SK-N-SH (cell line): ENCODE results near the gene KIF13A. TPM values are rescaled to one million over a fixed set of nuclear protein-coding genes. Genes with fewer than 3 reads are reported as not detected.

Experiments used
- CTCF ChIA-PET: fragments of 300-600, 350-600 bp; formaldehyde crosslinking; extraction: SDS; loops from one replicate; lab custom pipeline; 2021; lab: Yijun Ruan, JAX
- POLR2A ChIA-PET: fragments of 350-600 bp; sonication (Branson Sonifier 250); formaldehyde crosslinking; extraction: SDS; loops from one replicate; lab custom pipeline; 2020; ENCODE audit warnings: antibody characterized with exemption, inconsistent platforms; lab: Yijun Ruan, JAX
- DNase-seq: peaks from one replicate; pipeline ENCODE4 v3.0.0; 2012
- H2AFZ ChIP-seq: fragments of 200-600 bp; sonication (generic); 2 replicates; pipeline ENCODE4 v1.8.1; 2016; ENCODE audit warnings: antibody characterized with exemption, mild to moderate bottlenecking, low read depth
- H3F3A ChIP-seq: fragments of 200-600 bp; sonication (generic); replicated peaks from 2 replicates; pipeline ENCODE3; 2016; ENCODE audit warnings: antibody characterized with exemption, mild to moderate bottlenecking; ENCODE audit not compliant: insufficient read depth
- H3K27ac ChIP-seq, 2 experiments: fragments of 200-500 bp in 1 of 2; fragments of 200-600 bp in 1 of 2; sonication (Bioruptor generic) in 1 of 2; sonication (generic), shearing (Covaris generic) in 1 of 2; 2 replicates each; pipeline versions ENCODE4 v1.5.1 to v1.6.1; 2014 to 2016; ENCODE audit warnings: low read depth in 2 of 2, inconsistent platforms in 1 of 2, low read length in 1 of 2, mild to moderate bottlenecking in 1 of 2, mixed read lengths in 1 of 2
- H3K27me3 ChIP-seq: fragments of 200-600 bp; sonication (generic), shearing (Covaris generic); 2 replicates; pipeline ENCODE4 v1.6.1; 2016; ENCODE audit warnings: mixed run types; ENCODE audit not compliant: insufficient read depth
- H3K36me3 ChIP-seq, 2 experiments: fragments of 200-500 bp in 1 of 2; fragments of 200-600 bp in 1 of 2; sonication (Bioruptor generic) in 1 of 2; sonication (generic) in 1 of 2; replicated peaks in 1 of 2; 2 replicates each; pipeline versions ENCODE3 to v1.5.1; 2014 to 2016; ENCODE audit warnings: low read length in 1 of 2, mild to moderate bottlenecking in 1 of 2; ENCODE audit not compliant: insufficient read depth in 2 of 2, control insufficient read depth in 1 of 2
- H3K4me1 ChIP-seq, 2 experiments: fragments of 200-500 bp in 1 of 2; fragments of 200-600 bp in 1 of 2; sonication (Bioruptor generic) in 1 of 2; sonication (generic), shearing (Covaris generic) in 1 of 2; 2 replicates each; pipeline versions ENCODE4 v1.5.1 to v1.6.1; 2014 to 2016; ENCODE audit warnings: low read depth in 1 of 2, low read length in 1 of 2, mixed run types in 1 of 2; ENCODE audit not compliant: insufficient read depth in 2 of 2, control insufficient read depth in 1 of 2
- H3K4me2 ChIP-seq: fragments of 200-600 bp; sonication (generic), shearing (Covaris generic); 2 replicates; pipeline ENCODE4 v1.6.1; 2017; ENCODE audit warnings: mixed run types
- H3K4me3 ChIP-seq, 2 experiments: fragments of 200-500 bp in 1 of 2; fragments of 200-600 bp in 1 of 2; sonication (Bioruptor generic) in 1 of 2; sonication (generic), shearing (Covaris generic) in 1 of 2; 2 replicates each; pipeline versions ENCODE4 v1.5.1 to v1.8.1; 2014 to 2016; ENCODE audit warnings: low read depth in 2 of 2, inconsistent platforms in 1 of 2, low read length in 1 of 2, mild to moderate bottlenecking in 1 of 2, mixed read lengths in 1 of 2, moderate library complexity in 1 of 2
- H3K79me2 ChIP-seq: fragments of 200-600 bp; sonication (generic); 2 replicates; pipeline ENCODE4 v1.8.1; 2017; ENCODE audit warnings: mild to moderate bottlenecking; ENCODE audit not compliant: insufficient read depth
- H3K9ac ChIP-seq: fragments of 200-600 bp; sonication (generic); 2 replicates; pipeline ENCODE4 v1.6.1; 2017; ENCODE audit warnings: mixed run types
- H3K9me2 ChIP-seq: fragments of 200-600 bp; sonication (generic); 2 replicates; pipeline ENCODE4 v1.6.1; 2017; ENCODE audit warnings: mixed run types
- H3K9me3 ChIP-seq: fragments of 200-600 bp; sonication (generic); 2 replicates; pipeline ENCODE4 v1.6.1; 2017; ENCODE audit warnings: mixed run types, mild to moderate bottlenecking, moderate library complexity
- H4K20me1 ChIP-seq: fragments of 200-600 bp; sonication (generic); 2 replicates; pipeline ENCODE4 v1.6.1; 2017; ENCODE audit warnings: mild to moderate bottlenecking, mixed run types; ENCODE audit not compliant: insufficient read depth
- EP300 ChIP-seq, 2 experiments: IDR thresholded peaks; 2 replicates each; pipeline versions ENCODE4 v1.4.0 to v1.6.1; 2012; ENCODE audit warnings: borderline replicate concordance in 1 of 2, low read depth in 1 of 2, low read length in 1 of 2
- EZH2phosphoT487 ChIP-seq: fragments of 200-600 bp; sonication (generic); IDR thresholded peaks from 2 replicates; pipeline ENCODE4 v1.6.1; 2017; ENCODE audit warnings: low read depth, mixed run types, mild to moderate bottlenecking, antibody characterized with exemption, moderate library complexity, borderline replicate concordance
- FOXJ3 ChIP-seq: sonication (generic); formaldehyde crosslinking; IDR thresholded peaks from 2 replicates; pipeline ENCODE4 v1.5.1; 2020; ENCODE audit warnings: mild to moderate bottlenecking, missing genetic modification reagents
- FOXM1 ChIP-seq: IDR thresholded peaks from 2 replicates; pipeline ENCODE4 v1.4.0; 2012; ENCODE audit warnings: low read depth, mild to moderate bottlenecking
- GABPA ChIP-seq: IDR thresholded peaks from 2 replicates; pipeline ENCODE4 v1.4.0; 2012; ENCODE audit warnings: low read depth, mild to moderate bottlenecking
- GATA2 ChIP-seq: sonication (generic); formaldehyde crosslinking; IDR thresholded peaks from 2 replicates; pipeline ENCODE4 v1.5.0; 2020; ENCODE audit warnings: mild to moderate bottlenecking, missing genetic modification reagents
- IRF3 ChIP-seq: fragments of 150-350 bp; IDR thresholded peaks from 2 replicates; pipeline ENCODE4 v1.6.1; 2016; ENCODE audit warnings: mild to moderate bottlenecking, low read depth, low read length
- JUND ChIP-seq: IDR thresholded peaks from 2 replicates; pipeline ENCODE4 v1.4.0; 2012
- NFIC ChIP-seq: IDR thresholded peaks from 2 replicates; pipeline ENCODE4 v1.4.0; 2012; ENCODE audit warnings: borderline replicate concordance
- NRF1 ChIP-seq: IDR thresholded peaks from 2 replicates; pipeline ENCODE4 v1.6.1; 2012; ENCODE audit warnings: low read depth, mild to moderate bottlenecking, low read length
- PBX3 ChIP-seq: IDR thresholded peaks from 2 replicates; pipeline ENCODE4; 2012
- RAD21 ChIP-seq: IDR thresholded peaks from 2 replicates; pipeline ENCODE4 v1.6.1; 2012; ENCODE audit warnings: mild to moderate bottlenecking, low read length
- REST ChIP-seq: IDR thresholded peaks from 2 replicates; pipeline ENCODE4 v1.6.1; 2012; ENCODE audit warnings: mild to moderate bottlenecking, low read depth, low read length, moderate library complexity
- RFX5 ChIP-seq: IDR thresholded peaks from 2 replicates; pipeline ENCODE4 v1.6.1; 2012; ENCODE audit warnings: mild to moderate bottlenecking, improper control_type of control experiment, low read length
- RXRA ChIP-seq: IDR thresholded peaks from 2 replicates; pipeline ENCODE4 v1.4.0; 2012; ENCODE audit warnings: low read depth, mild to moderate bottlenecking, borderline replicate concordance
- SIN3A ChIP-seq: IDR thresholded peaks from 2 replicates; pipeline ENCODE4 v1.6.1; 2012; ENCODE audit warnings: low read depth, mild to moderate bottlenecking, low read length, moderate library complexity, borderline replicate concordance
- SMC3 ChIP-seq: IDR thresholded peaks from 2 replicates; pipeline ENCODE4 v1.6.1; 2012; ENCODE audit warnings: low read depth, low read length, improper control_type of control experiment
- TCF12 ChIP-seq: IDR thresholded peaks from 2 replicates; pipeline ENCODE4 v1.4.0; 2012
- USF1 ChIP-seq: IDR thresholded peaks from 2 replicates; pipeline ENCODE4 v1.4.0; 2012; ENCODE audit warnings: low read depth, borderline replicate concordance
- USF2 ChIP-seq: fragments of 150-350 bp; IDR thresholded peaks from 2 replicates; pipeline ENCODE4 v1.6.1; 2017; ENCODE audit warnings: antibody characterized with exemption, low read length, low read depth, borderline replicate concordance
- WGBS: methylation state at CpG from one replicate; pipeline ENCODE4 v1.1.6; 2017; ENCODE audit warnings: low lambda C conversion rate; 5-methylcytosine and 5-hydroxymethylcytosine counted together
- polyA plus RNA-seq, 3 experiments: library from polyadenylated mRNA; depleted of rRNA; stranded (reverse); fragments of >200 nt; gene quantifications; 2 replicates each; pipeline ENCODE4 v1.2.3, GENCODE V29; 2012

The KIF13A gene
- polyA plus RNA-seq, 1 of the 3 experiments (the other 2 are of a cell fraction) = 18.2 TPM

DNA sequence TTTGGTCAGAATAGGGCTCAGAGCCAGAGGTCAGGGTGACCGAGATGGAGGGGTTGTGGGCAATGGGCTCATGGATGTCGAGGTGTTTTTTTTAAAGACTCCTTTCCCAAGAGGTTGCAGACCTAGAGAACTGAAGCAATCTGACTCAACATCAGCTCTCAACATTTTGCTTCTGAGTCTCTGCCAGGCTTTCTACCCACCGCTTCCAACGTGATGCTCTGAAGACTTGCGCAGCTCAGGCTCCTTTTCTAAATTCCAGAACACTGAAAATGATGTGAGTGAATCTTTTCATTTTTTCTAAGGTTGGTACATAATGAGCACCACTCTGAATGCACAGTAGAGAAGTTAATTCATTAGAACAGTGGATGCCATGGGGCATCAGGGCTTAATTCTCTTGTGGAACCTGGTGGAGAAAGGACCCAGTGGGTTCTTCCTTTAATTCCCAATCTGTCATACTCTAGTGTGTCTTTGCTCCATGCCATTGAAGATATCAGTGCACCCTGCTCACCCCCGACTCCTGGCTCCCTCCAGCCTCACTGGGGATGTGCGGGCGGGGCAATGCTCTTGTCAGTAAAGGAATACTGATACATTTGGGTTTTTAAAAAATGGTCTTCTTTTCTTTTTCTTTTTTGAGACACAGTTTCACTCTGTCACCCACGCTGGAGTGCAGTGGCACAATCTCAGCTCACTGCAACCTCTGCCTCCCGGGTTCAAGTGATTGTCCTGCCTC is 17.0 kb upstream of the KIF13A start:
- Histone ChIP-seq H3K36me3 (no peaks in the 10 kb centered on the region), H3K4me3 (no peak overlapping the region), H4K20me1 (no peaks in the 10 kb centered on the region), H2AFZ (no peak overlapping the region), H3F3A (no peaks in the 10 kb centered on the region), H3K79me2 (no peaks in the 10 kb centered on the region), H3K9ac (no peak overlapping the region), H3K27me3 (no peaks in the 10 kb centered on the region), H3K4me1 (no peaks in the 10 kb centered on the region), H3K9me2 (no peaks in the 10 kb centered on the region), H3K4me2 (no peak overlapping the region), H3K9me3 (no peaks in the 10 kb centered on the region), H3K27ac (no peak overlapping the region)
- ChIA-PET POLR2A (interaction anchor here (0.6 kb wide), 1 partner anchor 42 kb away, joined by 4 read pairs; no protein-coding TSS in a partner anchor), CTCF (no interaction called here)
- WGBS = 89% methylated on average over 9 of the region's 10 CpGs
- no peak for DNase-seq
- no peak for TF ChIP-seq PBX3

DNA sequence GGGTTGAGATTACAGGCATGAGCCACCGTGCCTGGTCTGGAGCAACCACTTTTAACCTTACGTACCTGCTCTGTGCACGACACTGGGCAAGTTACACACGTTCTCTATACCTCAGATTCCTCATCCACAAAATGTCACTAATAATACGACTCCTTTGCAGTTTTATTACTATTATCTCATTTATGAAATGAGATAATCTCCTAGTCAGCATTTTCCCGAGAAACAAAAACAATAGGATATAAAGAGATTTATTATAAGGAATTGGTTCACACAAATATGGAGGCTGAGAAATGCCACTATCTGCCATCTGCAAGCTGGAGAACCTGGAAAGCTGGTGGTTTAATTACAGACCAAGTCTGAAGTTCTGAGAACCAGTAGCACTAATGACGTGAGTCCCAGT is 12.0 kb upstream of the KIF13A start:
- Histone ChIP-seq H3K4me3 (no peak overlapping the region), H3K9me3 (no peaks in the 10 kb centered on the region), H2AFZ (no peak overlapping the region), H3K27ac (no peak overlapping the region), H4K20me1 (no peaks in the 10 kb centered on the region), H3K79me2 (no peaks in the 10 kb centered on the region), H3K27me3 (no peaks in the 10 kb centered on the region), H3K9ac (no peak overlapping the region), H3K4me2 (no peak overlapping the region), H3F3A (no peaks in the 10 kb centered on the region), H3K9me2 (no peaks in the 10 kb centered on the region), H3K4me1 (no peaks in the 10 kb centered on the region), H3K36me3 (no peaks in the 10 kb centered on the region)
- DNase-seq = no peak
- CTCF ChIA-PET = no interaction called here
- POLR2A ChIA-PET = no interaction called here
- 83% methylated on average over 7 of the region's 7 CpGs for WGBS
- TF ChIP-seq GATA2 (CRISPR knock-in tag) (no peak), SMC3 (no peak), RFX5 (no peak), GABPA (no peak), NRF1 (no peak), SIN3A (no peak), RAD21 (no peak), NFIC (no peak), IRF3 (no peak), FOXJ3 (CRISPR knock-in tag) (no peak), USF1 (no peak), USF2 (no peak), FOXM1 (no peak), EP300 (IDR thresholded peaks at IDR 0.05; ENCODE audit: borderline replicate concordance in 1 of 2, low read depth in 1 of 2, low read length in 1 of 2) (no peak), JUND (no peak), REST (no peak), RXRA (no peak), TCF12 (no peak), EZH2phosphoT487 (no peak)
